Activated CD8-positive, alpha-beta memory T cell treated with anti-CD3 and anti-CD28 coated beads for 48 hours (primary cell): Measurements from ENCODE around the gene MIPOL1.
"Not testable (repeated sequence)": the region's sequence is repeated elsewhere in the genome, so short reads cannot be mapped to it uniquely, and the experiment has no call there.

Experiments used
- DNase-seq, 3 experiments: peaks; one replicate each; pipeline ENCODE4 v3.0.0-alpha.2; 2020; ENCODE audit warnings: low read depth in 2 of 3, low spot score in 2 of 3

MIPOL1 gene

DNA sequence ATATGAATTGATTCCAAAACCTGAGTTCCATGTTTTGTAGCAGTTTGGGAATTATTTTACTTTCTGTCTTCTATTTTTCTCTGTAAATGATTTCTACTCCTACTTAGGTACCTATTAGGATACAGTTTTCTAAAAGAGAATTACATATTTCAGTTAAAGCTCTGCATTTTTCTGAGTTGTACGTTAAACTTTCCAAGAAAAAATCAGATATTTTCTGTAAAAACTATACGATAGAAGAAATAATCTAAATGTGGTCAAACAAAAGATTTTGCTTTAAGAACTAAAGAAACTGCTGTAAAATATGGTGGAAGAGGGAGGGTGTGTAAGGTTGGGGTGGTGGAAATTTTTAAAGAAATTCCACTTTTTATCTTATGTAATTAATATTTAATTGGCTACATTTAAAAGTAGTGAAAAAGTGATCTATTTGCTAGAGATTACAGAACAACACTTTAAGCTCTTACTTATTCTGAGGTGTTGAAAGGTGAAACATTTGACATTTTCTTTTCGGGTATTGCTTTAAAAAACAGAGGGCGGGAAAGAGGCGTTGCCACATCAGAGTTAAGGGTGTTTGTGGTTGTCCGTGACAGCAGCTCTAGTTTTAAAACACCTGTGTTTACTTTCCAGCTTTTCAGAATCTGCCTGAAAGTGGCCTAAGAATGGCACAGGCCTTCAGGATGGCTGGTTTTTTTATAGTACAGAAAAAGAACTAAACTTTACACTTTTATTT is 187.3 kb downstream of the MIPOL1 start:
- DNase-seq, result no peak

DNA sequence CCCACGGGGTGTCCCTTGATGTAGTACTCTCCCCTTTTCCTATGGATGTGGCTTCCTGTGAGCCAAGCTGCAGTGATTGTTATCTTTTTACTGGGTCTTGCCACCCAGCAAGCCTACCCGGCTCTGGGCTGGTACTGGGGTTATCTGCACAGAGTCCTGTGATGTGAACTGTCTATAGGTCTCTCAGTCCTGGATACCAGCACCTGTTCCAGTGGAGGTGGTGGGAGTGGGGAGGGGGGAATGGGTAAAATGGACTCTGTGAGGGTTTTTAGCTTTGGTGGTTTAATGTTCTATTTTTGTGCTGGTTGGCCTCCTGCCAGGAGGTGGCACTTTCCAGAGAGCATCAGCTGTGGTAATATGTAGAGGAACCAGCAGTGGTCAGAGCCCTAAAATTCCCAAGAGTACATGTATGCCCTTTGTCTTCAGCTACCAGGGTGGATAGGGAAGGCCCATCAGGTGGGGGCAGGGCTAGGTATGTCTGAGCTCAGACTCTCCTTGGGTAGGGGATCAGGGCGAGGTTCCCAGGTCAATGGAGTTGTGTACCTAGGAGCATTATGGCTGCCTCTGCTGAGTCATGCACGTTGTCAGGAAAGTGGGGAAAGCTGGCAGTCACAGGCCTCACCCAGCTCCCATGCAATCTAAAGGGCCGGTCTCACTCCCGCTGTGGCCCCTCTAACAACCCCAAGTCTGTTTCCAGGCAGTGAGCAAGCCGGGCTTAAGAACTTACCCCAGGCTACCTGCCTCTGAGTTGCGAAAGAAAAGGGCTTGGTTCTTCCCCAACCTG is 199.6 kb downstream of the MIPOL1 start:
- not testable (repeated sequence) for DNase-seq

DNA sequence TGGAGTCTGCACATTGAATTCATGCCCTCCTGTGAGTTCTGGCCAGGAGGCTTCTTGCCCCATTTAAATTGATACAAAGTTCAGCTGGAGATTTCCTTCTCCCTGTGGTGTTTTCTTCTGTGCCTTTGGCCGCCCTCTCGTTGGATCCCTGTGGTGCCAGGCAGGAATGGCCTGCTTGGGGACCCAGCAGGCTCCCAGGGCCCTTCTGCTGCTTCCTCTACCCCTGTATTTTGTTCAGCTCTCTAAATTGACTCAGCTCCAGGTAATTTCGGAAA is 200.1 kb downstream of the MIPOL1 start:
- DNase-seq, result no peak

DNA sequence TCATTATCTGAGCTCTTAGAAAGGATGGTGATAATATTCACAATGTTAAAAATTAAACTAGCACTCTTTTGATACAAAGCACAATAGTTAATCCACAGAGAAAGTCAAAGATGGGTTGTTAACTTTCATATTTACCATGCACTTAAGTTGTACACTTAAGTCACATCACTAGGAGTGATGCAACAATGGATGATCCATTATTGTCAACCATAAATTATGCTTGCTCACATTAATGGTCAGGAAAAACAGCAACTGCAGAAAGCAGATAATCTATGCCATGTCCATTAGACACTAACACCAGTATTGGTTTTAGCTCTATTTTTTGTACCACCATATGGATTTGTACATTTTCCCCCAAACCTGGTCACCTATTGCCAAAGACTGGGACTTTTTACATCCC is 201.8 kb downstream of the MIPOL1 start:
- no peak for DNase-seq

DNA sequence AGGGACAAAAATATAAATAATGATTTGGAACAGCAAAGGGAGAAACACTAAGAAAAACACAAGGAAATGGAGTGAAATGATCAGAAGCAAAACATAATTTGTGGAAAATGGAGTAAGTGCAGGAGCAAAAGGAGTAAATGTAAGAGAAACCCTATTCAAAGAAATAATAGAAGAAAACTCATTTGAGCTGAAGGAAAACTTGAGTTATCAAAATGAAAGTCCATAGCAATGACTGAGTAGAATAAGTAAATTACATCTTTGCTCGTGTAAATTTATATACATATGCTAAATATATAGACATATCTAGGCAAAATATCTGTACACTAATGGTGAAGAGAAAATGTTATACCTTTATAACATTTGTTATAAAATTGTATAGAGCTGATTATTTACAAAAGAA is 203.4 kb downstream of the MIPOL1 start:
- DNase-seq, result no peak

DNA sequence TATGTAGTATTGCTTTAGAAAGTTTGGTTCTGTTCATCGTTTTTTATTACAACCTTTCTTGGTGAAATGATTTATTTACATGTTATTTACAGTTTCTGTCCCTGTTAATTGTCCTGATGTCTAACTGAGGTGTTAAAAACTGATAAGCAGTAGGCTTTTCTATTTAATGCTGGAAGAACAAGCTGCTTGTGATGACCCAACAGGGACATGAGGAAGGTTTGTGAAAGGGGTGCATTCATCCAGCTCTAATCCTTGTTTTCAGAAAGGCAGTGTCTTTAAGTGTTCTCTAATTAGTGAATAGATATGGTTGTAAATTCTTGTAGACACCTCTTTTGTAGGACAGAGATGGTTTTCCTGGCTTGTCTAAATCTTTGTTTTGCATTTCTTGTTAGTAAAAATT is 205.9 kb downstream of the MIPOL1 start:
- DNase-seq, result no peak

DNA sequence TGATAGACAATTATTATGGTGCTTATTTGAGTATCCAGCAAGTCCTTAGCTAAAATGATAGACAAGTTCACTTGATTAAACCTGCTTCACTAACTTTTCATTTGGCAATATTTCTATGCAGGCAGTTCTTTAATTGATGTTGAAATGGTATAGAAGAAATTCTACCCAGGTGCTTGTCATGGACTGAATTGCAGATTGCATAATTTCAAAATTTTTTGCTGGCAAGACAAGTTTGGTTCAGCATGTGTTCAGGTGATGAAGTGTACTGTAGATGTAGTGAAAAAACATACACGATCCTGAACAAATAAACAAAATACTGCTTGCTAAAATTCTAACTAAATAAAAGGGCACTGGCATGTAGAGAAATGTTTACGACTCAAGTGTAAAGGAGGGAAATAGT is 208.4 kb downstream of the MIPOL1 start:
- DNase-seq, result no peak

DNA sequence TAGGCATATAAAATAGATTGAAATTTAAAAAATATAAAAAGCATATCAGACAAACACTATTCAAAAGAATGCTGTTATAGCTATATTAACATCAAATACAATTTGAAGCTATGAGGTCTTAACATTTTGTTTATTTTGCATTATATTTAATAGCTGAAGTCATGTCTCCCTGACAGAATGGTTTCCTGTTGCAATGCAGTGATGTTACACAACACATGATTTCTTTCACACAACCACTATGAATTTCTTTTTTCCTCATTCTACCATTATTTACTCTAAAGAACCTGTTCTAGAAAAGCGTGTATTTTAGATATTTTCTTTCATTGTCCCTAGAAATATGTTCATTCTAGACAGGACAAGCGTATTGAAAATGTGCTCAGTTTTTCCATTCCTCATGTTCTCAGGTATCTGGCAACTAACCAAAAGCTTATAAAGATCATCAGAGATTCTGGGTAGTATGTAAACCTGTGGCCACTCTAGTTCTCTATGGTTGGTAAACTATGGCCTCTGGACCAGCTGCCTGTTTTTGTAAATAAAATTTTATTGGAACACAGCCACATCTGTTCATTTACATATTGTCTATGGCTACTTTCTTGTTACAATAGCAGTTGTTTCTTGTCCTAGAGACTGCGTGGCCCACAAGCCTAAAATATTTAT is 213.5 kb downstream of the MIPOL1 start:
- no peak for DNase-seq

DNA sequence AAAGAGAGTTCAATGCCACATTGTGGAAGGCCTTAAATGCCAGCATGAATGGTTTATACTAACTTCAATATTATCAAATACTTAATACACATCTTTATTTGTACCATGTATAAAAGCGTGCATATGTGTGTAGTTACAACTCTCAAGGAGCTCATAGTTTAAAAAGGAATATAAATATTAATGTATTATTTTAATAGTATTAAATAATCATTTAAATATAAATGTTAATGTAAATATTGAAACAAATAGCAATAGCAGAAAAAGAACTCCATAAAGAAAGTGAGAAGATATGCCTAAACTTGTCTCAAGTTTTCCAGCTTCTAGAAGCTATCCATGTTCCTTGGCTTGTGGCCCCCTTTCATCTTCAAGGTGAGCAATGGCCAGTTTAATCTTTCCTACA is 215.3 kb downstream of the MIPOL1 start:
- no peak for DNase-seq

DNA sequence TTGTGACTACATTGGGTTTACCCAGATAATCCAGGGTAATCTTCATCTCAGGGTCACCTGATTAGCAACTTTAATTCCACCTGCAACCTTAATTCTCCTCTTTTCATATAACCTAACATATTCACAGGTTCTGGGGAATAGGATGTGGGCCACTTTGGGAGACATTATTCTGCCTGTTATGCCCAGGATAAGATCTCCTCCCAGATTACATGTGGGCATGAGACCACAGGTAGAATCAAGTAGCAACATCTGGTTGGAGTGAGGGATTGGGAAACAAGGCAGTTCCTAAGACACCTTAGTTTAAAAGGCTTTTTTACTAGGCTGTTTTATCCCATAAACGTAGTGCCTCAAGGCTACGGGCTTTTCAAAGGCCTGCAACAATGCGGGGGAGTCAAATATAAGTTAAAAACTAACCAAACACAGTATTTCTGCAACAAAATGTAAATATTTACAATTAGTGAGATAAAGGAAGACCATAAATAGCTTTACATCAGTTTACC is 215.8 kb downstream of the MIPOL1 start:
- DNase-seq, result no peak

DNA sequence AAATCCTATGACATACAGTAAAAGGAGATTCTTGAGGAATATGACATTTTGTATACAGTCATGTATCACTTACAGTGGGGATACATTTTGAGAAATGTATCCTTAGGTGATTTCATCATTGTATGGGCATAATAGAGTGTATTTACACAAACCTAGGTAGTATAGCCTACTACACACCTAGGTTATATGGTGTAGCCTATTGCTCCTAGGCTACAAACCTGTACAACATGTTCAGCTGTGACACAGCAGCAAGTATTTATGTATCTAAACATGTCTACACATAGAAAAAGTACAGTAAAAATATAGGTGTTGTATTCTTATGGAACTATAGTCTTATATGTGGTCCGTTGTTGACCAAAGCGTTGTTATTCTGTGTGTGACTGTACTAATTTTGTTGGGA is 218.5 kb downstream of the MIPOL1 start:
- DNase-seq, result no peak

DNA sequence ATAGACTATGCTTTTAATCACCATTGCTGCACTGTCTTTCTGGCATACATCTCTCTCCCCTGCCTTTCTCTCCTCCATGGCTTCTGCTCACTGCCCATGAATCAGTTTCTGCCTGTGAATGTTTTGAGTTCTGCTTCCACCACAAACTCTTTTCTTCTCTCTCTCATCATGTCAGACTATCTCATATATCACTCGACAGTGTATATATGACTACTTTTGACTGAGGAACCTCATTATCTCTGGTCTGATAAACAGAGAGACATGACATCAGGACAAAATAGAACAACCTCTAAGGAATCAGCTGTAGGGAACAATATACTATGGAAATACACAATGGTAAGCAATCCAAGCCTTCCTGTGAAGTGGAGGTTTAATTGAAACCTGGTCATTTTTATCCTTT is 219.4 kb downstream of the MIPOL1 start:
- no peak for DNase-seq

DNA sequence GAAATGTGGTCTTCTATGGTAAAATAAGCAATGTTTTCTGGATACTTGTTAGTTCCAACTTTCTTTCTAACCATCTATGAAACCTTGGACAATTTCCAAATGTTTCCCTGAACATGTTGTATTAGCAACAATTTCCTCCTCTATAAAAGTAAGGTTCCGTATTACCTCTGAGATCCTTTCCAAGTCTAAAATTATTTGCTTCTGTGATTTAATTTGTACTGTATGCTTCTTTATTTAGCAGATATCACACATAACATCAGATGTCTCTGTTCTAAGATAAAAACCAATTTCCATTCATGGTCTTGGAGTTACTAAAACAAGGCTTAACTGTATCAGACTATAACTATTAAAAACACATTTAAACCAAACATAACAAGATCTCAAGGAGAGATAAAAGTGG is 220.1 kb downstream of the MIPOL1 start:
- DNase-seq, result no peak

DNA sequence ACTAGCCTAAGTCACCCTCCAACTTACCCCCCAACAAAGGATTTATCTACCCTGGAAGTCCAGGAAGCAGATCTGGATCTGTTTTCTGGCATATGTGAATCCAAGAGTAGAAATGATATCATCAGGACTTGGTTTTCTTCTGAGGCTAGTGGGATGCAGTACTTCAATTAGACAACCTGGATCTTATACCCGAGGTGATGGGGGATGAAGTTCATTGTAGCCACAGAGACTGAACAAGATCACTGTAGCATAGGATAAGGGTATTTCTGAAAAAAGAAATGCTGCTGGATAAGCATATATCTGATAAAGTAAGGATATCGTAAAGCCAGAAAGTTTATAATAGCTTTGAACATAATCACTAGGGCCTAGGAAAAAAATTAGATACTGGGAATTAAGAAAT is 222.9 kb downstream of the MIPOL1 start:
- no peak for DNase-seq

DNA sequence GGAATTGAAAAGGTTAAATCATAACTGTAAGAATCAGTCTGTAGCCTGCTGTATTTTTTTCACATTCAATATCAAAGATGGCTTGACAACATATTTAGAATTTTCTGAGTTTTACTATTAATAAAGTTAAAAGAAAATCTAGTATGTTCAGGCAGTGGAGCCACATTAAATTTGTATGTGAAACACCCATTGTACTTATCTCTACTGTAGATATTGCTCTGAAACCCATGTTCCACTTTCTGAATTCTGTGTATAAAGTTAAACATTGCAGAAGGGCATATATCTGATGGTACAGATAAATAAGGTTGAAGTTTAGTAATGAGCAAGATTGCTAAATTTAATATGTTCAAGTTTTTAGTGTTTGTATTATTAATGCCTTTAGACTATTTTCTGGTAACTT is 224.6 kb downstream of the MIPOL1 start:
- no peak for DNase-seq

DNA sequence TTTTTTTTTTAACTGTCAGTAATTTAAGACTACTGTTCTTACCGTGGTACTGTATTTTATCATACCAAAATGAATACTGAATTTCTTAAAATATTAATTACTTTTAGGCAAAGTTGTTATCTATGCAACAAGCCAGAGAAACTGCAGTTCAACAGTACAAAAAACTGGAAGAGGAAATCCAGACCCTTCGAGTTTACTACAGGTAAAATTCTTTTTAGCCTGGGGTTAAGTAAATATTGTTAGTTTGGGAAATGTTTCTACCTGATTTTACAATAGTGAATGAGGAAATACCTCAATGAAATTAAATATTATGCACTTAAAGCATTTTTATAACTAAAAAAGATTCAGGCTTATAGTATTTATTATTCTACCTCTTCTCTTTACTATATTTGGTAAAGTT is 225.0 kb downstream of the MIPOL1 start:
- DNase-seq, result no peak

DNA sequence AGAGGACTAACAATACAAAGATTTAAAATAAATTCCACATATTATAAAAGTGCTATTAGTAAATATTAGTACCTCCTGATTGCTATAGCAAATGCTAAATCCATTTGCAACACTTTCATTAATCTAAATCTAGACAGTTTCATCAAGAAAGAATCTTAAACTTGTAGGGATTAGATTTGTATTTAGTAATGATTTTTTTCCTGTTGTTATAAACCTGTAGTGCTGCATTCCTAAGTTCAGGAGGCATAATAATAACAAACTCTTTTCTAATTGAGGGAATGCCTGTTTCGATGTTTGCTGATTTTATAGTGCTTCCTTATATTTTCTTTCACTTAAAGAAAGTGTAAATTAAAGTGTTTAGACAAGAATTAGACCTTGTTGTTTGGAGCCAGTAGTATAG is 231.2 kb downstream of the MIPOL1 start:
- no peak for DNase-seq

DNA sequence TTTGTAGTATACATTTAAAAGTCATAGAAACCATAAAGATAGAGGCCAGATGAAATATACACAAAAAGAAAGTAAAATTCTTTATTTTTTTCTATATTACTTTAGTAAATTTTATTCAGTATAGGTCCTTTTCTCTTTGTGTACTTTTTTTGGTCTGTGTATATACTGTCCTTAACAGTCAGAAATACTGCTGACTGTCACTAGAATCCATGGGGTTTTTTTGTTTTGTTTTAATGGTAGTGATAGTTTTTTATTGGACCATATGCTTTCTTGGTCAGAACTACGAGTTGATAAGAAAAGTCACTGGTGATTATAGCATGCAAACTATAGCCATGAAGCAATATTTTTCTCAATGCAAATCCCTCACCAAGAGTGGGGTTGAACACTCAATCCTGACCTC is 231.9 kb downstream of the MIPOL1 start:
- no peak for DNase-seq

DNA sequence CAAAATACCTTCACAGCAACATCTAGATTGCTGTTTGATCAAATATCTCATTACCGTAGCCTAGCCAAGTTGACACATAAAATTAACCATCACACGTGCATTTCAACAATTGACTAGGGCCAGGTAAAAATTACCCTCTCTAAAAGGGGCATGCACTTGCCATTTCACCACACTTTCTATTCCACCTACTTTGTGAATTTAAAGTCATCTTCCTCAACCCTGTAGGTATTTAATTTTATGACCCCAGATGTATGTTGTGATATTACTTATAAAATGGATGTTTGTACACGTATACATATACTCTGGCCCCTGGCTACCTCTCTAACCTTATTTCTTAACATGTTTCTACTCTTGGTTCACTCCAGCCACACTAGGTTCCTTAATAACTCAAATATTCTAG is 237.1 kb downstream of the MIPOL1 start:
- no peak for DNase-seq

DNA sequence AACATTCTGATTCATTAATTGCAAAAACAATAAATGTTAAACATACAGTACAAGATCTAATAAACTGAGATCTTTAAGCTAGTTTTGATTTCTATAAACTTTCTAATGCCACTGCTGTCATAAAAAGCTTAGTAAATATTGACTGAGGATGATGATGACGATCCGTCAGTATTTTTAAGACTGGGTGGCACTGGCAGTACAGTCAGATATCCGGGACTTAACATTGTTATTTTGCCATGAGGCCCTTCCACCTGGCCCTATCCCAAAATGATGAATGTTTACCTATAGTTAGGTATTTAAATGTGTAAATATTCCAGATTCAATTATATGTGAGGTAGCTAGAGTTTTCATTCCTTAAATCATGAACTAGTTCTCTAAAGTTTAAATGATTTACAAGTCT is 238.8 kb downstream of the MIPOL1 start:
- no peak for DNase-seq

DNA sequence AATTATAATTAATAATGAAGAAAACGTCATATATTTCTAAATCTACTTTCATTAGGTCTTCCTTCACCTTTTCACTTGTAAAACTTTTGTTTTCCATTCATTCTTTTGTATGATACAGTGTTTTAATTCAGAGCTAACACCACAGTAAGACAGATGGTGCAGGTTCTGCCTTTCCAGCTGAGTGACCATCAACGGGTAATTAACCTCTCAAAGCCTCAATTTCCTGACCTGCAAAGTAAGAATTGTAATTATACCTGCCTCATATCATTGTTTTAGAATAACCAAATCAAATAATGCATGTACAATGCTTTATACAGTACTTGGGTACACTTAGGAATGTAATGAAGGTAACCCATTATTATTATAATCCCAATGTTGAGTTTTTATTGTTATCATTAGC is 239.8 kb downstream of the MIPOL1 start:
- DNase-seq, result no peak

DNA sequence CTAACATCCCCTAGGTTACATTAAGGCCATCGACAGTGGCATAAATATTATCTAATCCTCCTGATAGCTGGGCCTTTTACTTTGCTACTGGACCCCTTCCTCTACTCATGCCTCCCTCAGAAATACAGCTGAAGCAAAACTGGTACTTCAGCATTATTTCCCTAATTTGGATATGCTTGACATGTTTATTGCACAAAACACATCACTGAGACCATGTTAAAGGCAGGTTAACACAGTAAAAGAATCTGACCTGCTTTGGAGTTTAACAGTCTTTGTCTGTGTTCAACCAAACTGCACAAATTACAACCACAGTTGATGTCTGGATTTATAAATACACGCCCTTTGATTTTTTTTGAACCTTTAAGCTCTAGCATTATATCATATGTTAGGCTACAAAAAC is 240.7 kb downstream of the MIPOL1 start:
- no peak for DNase-seq
